NCI-H1417 (cell line): ENCODE results near the gene ARHGEF11.
A peak's percentile ranks its signal among the peaks of the same experiment; 100 is the strongest.

Source experiments
- DNase-seq, 3 experiments: peaks; one replicate each; lab custom pipeline; 2025; lab: John Stamatoyannopoulos, UW

Gene ARHGEF11

GRCh38 chr1:157047062-157047410 is 1.5 kb upstream of the ARHGEF11 start:
- no peak for DNase-seq

DNA sequence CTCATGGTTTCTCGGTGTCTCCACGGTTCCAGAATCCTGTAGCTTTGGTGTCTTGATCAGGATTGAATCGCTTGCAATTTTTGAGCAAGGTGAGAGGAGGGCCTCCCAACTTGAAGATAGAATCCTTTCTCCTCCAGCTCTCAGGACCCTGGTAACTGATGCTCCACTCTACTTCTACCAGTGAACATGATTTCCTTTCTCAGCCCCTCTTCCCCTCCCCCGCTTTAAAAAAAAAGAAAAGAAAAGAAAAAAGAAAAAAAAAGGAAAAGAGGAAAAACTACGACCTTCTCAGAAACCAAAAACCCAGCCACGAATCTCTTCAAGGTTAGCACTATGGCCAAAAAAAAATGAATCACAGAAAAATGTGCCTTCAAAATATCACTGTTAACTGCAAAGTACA is 1.2 kb downstream of the ARHGEF11 start:
- DNase-seq, result peak in 1 of 3 experiments; percentile 41

DNA sequence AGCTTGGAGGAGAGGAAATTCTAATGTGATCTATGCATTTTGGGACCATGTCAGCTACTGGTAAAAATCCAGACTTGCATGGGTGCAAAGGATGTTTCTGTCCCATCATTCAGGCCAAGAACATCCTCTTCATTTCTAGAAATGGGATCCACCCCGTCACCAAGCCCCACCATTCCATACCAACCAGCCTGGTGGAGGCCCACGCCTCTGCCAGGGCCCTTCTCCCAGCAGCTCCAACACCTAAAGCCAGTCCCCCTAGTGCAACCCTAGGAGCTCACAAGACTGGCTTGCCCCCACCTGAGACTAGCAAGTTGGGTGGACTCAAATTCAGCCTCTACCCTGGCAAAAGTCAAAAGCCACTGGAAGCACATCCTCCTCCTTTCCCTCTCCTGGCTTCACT is 1.9 kb downstream of the ARHGEF11 start:
- DNase-seq, result no peak

- peak in 1 of 3 experiments; percentile 8 for DNase-seq
Measured at GRCh38 chr1:157042846-157043245, 2.7 kb downstream of the ARHGEF11 start.

DNA sequence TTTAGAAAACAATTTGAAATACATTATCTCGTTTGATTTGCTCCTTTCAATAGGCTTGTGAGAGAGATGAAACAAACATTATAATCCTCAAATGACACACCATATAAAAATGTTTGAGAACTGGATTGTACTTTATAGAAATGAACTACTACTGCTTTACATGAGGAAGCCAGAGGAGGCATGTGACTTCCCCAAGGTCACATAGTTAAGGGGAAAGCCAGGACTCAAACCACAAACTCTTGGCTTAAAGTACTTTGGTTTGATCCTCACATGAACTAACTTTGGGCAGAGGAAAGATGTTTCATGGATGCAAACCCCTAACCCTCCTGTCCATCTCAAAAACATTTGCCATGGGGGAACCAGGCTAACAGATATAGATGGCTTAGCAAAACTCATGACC is 4.7 kb downstream of the ARHGEF11 start:
- DNase-seq, result no peak

- no peak for DNase-seq
Measured at GRCh38 chr1:157035121-157035520, 10.4 kb downstream of the ARHGEF11 start.

GRCh38 chr1:157034137-157034800 is 11.3 kb downstream of the ARHGEF11 start:
- no peak for DNase-seq

GRCh38 chr1:157033357-157033876 is 12.1 kb downstream of the ARHGEF11 start:
- peak in 1 of 3 experiments; percentile 22 for DNase-seq

DNA sequence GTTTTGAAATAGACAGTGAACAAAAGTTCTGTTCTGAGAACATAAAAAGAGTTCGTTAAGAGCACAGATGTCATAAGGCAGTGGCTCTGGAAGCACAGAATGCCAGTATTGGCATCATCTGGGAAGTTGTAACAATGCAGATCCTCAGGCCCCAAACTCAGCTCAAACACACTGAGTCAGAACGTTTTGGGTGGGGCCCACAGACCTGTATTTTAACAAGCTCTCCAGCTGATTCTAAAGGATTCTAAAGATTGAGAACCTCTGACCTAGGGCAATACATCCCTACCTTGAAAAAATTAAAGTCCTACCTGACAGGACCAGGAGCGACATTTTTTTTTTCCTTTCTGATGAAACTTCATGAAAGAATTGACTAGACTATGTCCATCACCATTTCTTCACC is 13.2 kb downstream of the ARHGEF11 start:
- no peak for DNase-seq

GRCh38 chr1:157030728-157031127 is 14.8 kb downstream of the ARHGEF11 start:
- no peak for DNase-seq

- DNase-seq, result no peak
Measured at GRCh38 chr1:157028674-157029073, 16.9 kb downstream of the ARHGEF11 start.

DNA sequence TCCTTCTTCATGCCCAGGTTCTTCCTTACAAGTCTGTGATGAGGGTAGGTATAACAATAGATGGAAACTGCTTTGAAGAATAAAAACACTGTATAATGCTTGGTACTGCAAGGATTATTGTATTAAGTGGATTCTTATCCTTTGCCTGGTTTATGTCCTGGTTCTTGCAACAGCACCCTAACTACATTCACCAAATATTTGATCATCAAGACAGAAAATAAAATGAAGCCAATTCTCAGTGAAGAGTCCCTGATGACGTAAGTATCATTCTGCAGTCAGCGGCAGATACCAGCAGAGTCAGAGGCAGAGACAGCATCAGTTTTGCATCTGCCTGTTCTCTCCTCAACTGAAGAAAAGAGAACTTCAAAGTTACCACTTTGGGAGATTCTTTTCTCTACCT is 19.7 kb downstream of the ARHGEF11 start:
- no peak for DNase-seq

DNA sequence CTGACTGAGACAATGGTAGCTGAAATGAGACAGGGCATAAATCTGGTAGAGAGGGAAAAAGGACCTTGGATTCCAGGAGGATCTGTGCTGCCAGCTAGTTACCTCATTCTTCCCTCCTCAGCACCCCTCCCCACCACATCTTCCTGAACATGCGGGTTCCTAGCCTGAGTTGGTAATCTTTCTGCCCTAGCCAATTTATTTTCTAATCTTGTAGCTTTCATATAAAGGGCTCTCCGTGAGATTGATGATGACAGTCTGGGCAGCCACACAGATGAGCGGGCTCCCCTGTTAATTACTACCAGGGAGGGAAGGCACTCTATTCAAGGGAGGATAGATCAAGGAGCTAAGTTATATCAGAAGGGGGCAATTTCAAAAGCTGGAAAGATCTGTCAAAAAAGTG is 20.2 kb downstream of the ARHGEF11 start:
- peak in 2 of 3 experiments; percentile 22 to 86 for DNase-seq

DNA sequence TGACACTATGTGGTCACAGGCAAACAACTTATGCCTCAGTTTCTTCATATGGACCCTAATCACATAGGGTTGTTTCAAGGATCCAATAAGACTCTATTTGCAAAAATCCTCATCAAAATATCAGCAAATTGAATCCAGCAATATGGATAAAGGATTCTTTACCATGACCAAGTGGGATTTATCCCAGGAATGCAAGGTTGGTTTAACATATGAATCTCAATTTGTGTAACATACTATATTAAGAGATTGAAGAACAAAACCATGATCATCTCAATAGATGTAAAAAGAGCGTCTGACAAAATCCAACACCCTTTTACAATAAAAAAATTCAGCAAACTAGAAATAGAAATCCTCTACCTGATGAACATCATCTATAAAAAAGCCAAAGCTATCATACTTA is 23.9 kb downstream of the ARHGEF11 start:
- DNase-seq, result no peak

GRCh38 chr1:157019457-157019856 is 26.1 kb downstream of the ARHGEF11 start:
- DNase-seq, result no peak

GRCh38 chr1:157011845-157012244 is 33.7 kb downstream of the ARHGEF11 start:
- no peak for DNase-seq

- DNase-seq, result no peak
Measured at GRCh38 chr1:157008502-157008901, 37.0 kb downstream of the ARHGEF11 start.

DNA sequence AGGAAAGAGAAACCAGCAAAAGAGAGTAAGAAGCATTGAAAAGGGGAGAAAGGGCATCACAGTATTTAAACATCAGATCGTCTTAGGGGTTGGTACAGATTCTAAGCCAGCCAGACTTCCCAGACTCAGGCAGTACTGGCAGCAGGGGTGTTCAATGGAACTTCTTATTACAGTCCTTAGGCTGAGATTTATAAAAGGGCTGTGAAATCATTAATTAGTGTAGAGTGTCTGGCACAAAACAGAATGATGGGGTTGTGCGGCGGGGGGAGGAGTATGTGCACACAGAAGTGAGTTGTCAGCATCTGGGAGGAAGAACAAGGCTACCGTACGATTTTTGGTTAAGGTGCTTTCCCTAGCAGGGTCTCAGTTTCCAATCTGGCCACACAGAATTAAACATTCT is 38.2 kb downstream of the ARHGEF11 start:
- peak in 2 of 3 experiments; percentile 11 to 50 for DNase-seq

DNA sequence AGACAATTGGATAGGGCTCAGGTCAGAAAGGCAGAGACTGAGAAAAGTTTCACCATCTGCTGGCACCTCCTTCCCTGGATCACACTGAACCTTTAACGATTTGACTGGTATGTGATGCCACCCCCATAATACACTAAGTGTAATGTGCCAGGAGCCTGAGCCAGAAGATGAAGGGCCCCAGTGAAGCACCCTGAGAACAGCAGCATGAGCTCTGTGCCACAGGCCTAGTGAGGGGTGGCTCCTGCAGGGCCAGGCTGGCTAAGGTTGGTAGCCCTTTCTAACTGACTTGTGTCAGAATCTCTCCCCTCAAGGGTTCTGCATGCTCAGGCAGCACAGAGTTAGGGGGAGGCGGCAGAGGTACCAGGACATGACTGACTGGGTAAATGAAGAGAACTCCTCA is 38.9 kb downstream of the ARHGEF11 start:
- DNase-seq, result no peak

DNA sequence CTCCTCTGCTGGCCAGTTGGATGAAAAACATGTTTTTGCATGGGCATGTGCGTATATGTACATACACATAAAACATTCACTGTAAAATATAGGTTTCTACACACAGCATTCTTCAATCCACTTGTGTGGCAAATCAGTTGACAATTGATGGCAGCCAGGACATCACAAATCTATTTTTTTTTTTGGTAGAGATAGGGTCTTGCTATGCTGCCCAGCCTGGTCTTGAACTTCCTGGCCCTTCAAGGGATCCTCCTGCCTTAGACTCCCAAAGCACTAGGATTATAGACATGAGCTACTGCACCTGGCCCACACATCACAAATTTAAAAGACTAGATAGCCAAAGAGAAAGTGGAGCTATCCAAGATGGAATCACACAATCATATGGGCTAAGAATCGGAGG is 39.6 kb downstream of the ARHGEF11 start:
- no peak for DNase-seq

- DNase-seq, result no peak
Measured at GRCh38 chr1:157004806-157005205, 40.7 kb downstream of the ARHGEF11 start.

GRCh38 chr1:157004327-157004726 is 41.2 kb downstream of the ARHGEF11 start:
- no peak for DNase-seq

GRCh38 chr1:157001304-157001703 is 44.2 kb downstream of the ARHGEF11 start:
- DNase-seq, result no peak

DNA sequence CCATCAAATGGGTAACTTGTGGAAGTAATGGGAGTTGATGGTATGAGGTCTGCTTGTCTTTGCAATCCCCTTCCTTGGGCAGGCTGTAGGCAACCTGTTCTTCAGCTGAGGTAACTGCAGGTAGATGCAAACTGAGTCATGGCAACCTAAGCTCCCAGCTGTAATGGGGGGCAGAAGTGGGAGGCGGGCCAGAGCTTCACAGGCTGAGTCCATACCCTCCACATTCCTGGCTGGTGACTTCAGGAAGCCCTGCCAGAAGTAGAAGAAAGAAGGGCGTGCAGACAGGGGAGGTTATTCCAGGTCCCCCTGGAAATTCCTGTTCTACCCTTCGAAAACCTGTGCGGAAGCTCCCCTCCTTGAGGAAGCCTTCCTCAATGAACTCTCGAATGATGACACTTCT is 44.9 kb downstream of the ARHGEF11 start:
- DNase-seq, result no peak
